H1 (cell line): ENCODE data around the gene TMEM129. TPM values are rescaled to one million over a fixed set of nuclear protein-coding genes. Genes with fewer than 3 reads are reported as not detected.

ENCODE experiments used
- CTCF ChIA-PET: fragments of 300-600 bp; sonication (Branson Sonifier 250); formaldehyde crosslinking; loops from one replicate; lab custom pipeline; 2021; ENCODE audit not compliant: partially characterized antibody; lab: Charles Lee
- POLR2A ChIA-PET: fragments of 300-600 bp; sonication (Branson Sonifier 250); formaldehyde crosslinking; loops from one replicate; lab custom pipeline; 2021; ENCODE audit warnings: inconsistent platforms; ENCODE audit not compliant: partially characterized antibody; lab: Charles Lee
- DNase-seq, 2 experiments: peaks; one replicate each; pipeline versions ENCODE4 v3.0.0 to v3.0.0-alpha.2; 2010 to 2022; ENCODE audit warnings: low spot score in 2 of 2, low read depth in 1 of 2, mixed read lengths in 1 of 2
- FAIRE-seq: peaks from 2 replicates; lab custom pipeline; 2011; peaks lifted over from hg19 to GRCh38; lab: Jason Lieb, UNC
- H2AFZ ChIP-seq: 2 replicates; pipeline ENCODE4 v1.8.1; 2012; ENCODE audit warnings: low read length, inconsistent platforms
- H2AK5ac ChIP-seq: 2 replicates; pipeline ENCODE4 v1.6.1; 2013; ENCODE audit warnings: low read depth, low read length
- H2BK120ac ChIP-seq: replicated peaks from 2 replicates; pipeline ENCODE3; 2013; ENCODE audit warnings: low read depth, low read length, inconsistent platforms
- H2BK12ac ChIP-seq: 2 replicates; pipeline ENCODE4 v1.6.1; 2013; ENCODE audit warnings: low read depth, low read length
- H2BK15ac ChIP-seq: 2 replicates; pipeline ENCODE4 v1.6.1; 2013; ENCODE audit warnings: low read length
- H2BK20ac ChIP-seq: 2 replicates; pipeline ENCODE4 v1.6.1; 2013; ENCODE audit warnings: low read length
- H2BK5ac ChIP-seq: 2 replicates; pipeline ENCODE4 v1.6.1; 2013; ENCODE audit warnings: low read depth, low read length
- H3K14ac ChIP-seq: 2 replicates; pipeline ENCODE4 v1.6.1; 2013; ENCODE audit warnings: inconsistent platforms; ENCODE audit not compliant: insufficient read length
- H3K18ac ChIP-seq: 2 replicates; pipeline ENCODE4 v1.6.1; 2013; ENCODE audit warnings: low read length; ENCODE audit errors: extremely low read depth
- H3K23ac ChIP-seq: 2 replicates; pipeline ENCODE4 v1.6.1; 2013; ENCODE audit warnings: inconsistent platforms; ENCODE audit not compliant: insufficient read length
- H3K23me2 ChIP-seq: 2 replicates; pipeline ENCODE4 v1.6.1; 2013; ENCODE audit warnings: low read depth, low read length
- H3K27ac ChIP-seq: 2 replicates; pipeline ENCODE4 v1.6.1; 2011; ENCODE audit warnings: low read depth, low read length, inconsistent platforms
- H3K27me3 ChIP-seq, 4 experiments: replicated peaks in 1 of 4; 1 replicate in 1 of 4; 2 replicates in 3 of 4; pipeline versions ENCODE4 v1.6.1 to v1.8.1; 2011 to 2013; ENCODE audit warnings: low read length in 3 of 4, mild to moderate bottlenecking in 3 of 4, inconsistent platforms in 2 of 4, mixed read lengths in 2 of 4, moderate library complexity in 1 of 4; ENCODE audit not compliant: control insufficient read depth in 3 of 4, insufficient read depth in 3 of 4; ENCODE audit errors: extremely low read depth in 1 of 4
- H3K36me3 ChIP-seq, 4 experiments: 2 replicates each; pipeline versions ENCODE4 v1.6.1 to v1.8.1; 2011 to 2013; ENCODE audit warnings: mild to moderate bottlenecking in 4 of 4, low read length in 3 of 4, moderate library complexity in 2 of 4, control low read depth in 1 of 4, inconsistent platforms in 1 of 4; ENCODE audit not compliant: insufficient read depth in 4 of 4, control insufficient read depth in 2 of 4
- H3K4ac ChIP-seq: replicated peaks from 2 replicates; pipeline ENCODE3; 2013; ENCODE audit warnings: low read length, low read depth, mixed read lengths, inconsistent platforms; ENCODE audit not compliant: insufficient read length
- H3K4me1 ChIP-seq, 4 experiments: replicated peaks in 1 of 4; 1 replicate in 1 of 4; 2 replicates in 3 of 4; pipeline versions ENCODE4 v1.6.1 to v1.8.1; 2011 to 2013; ENCODE audit warnings: low read length in 3 of 4, inconsistent platforms in 2 of 4, mixed read lengths in 1 of 4; ENCODE audit not compliant: insufficient read depth in 4 of 4, control insufficient read depth in 3 of 4
- H3K4me2 ChIP-seq, 2 experiments: 2 replicates each; pipeline versions ENCODE4 v1.6.1 to v1.8.1; 2011 to 2013; ENCODE audit warnings: low read depth in 2 of 2, low read length in 2 of 2, control low read depth in 1 of 2, inconsistent platforms in 1 of 2, mild to moderate bottlenecking in 1 of 2; ENCODE audit not compliant: insufficient read depth in 1 of 2
- H3K4me3 ChIP-seq, 4 experiments: fragments of 200-600, 300-600 bp in 1 of 4; sonication (generic), shearing (Covaris generic), sonication (Bioruptor Twin) in 1 of 4; 2 replicates each; pipeline versions ENCODE4 v1.5.1 to v1.8.1; 2011 to 2016; ENCODE audit warnings: low read length in 4 of 4, low read depth in 3 of 4, control low read depth in 2 of 4, inconsistent platforms in 2 of 4, mild to moderate bottlenecking in 2 of 4, mixed read lengths in 1 of 4, moderate library complexity in 1 of 4; ENCODE audit not compliant: insufficient read depth in 2 of 4; ENCODE audit errors: extremely low read depth in 1 of 4
- H3K56ac ChIP-seq: replicated peaks from 2 replicates; pipeline ENCODE3; 2013; ENCODE audit warnings: low read depth, mild to moderate bottlenecking, mixed read lengths, low read length, inconsistent platforms; ENCODE audit not compliant: insufficient read length
- H3K79me1 ChIP-seq: 2 replicates; pipeline ENCODE4 v1.6.1; 2013; ENCODE audit warnings: low read depth, low read length, control low read depth
- H3K79me2 ChIP-seq, 2 experiments: 2 replicates each; pipeline versions ENCODE4 v1.6.1 to v1.8.1; 2012 to 2013; ENCODE audit warnings: low read length in 2 of 2, mild to moderate bottlenecking in 2 of 2, inconsistent platforms in 1 of 2; ENCODE audit not compliant: insufficient read depth in 2 of 2, control insufficient read depth in 1 of 2
- H3K9ac ChIP-seq, 4 experiments: replicated peaks in 1 of 4; 1 replicate in 1 of 4; 2 replicates in 3 of 4; pipeline versions ENCODE4 v1.6.1 to v1.8.1; 2011 to 2013; ENCODE audit warnings: low read depth in 3 of 4, low read length in 3 of 4, control low read depth in 2 of 4, mild to moderate bottlenecking in 2 of 4, moderate library complexity in 2 of 4, inconsistent platforms in 1 of 4; ENCODE audit errors: extremely low read depth in 1 of 4
- H3K9me3 ChIP-seq, 2 experiments: 2 replicates each; pipeline versions ENCODE4 v1.6.1 to v1.8.1; 2012 to 2013; ENCODE audit warnings: mild to moderate bottlenecking in 2 of 2, moderate library complexity in 2 of 2, control low read depth in 1 of 2, inconsistent platforms in 1 of 2, low read depth in 1 of 2, low read length in 1 of 2, mixed read lengths in 1 of 2; ENCODE audit not compliant: insufficient read depth in 2 of 2
- H4K20me1 ChIP-seq, 2 experiments: replicated peaks in 1 of 2; 2 replicates each; pipeline versions ENCODE3 to v1.8.1; 2011 to 2013; ENCODE audit warnings: inconsistent platforms in 2 of 2, low read length in 2 of 2, mild to moderate bottlenecking in 1 of 2; ENCODE audit not compliant: insufficient read depth in 2 of 2, control insufficient read depth in 1 of 2
- H4K5ac ChIP-seq: 2 replicates; pipeline ENCODE4 v1.6.1; 2013; ENCODE audit warnings: low read length, low read depth, mixed read lengths, inconsistent platforms; ENCODE audit not compliant: insufficient read length
- H4K8ac ChIP-seq: 2 replicates; pipeline ENCODE4 v1.8.0; 2013; ENCODE audit warnings: mild to moderate bottlenecking, moderate library complexity, low read length, inconsistent platforms; ENCODE audit not compliant: insufficient read depth; ENCODE audit errors: extremely low read depth
- H4K91ac ChIP-seq: replicated peaks from 2 replicates; pipeline ENCODE3; 2013; ENCODE audit warnings: low read length, mixed read lengths, inconsistent platforms; ENCODE audit not compliant: insufficient read length
- CBX5 ChIP-seq: fragments of 300-800, 300-1000 bp; sonication (generic); IDR thresholded peaks from 2 replicates; pipeline ENCODE4 v1.7.1; 2016; ENCODE audit warnings: antibody characterized with exemption, low read length, low read depth
- CREB1 ChIP-seq: IDR thresholded peaks from 2 replicates; pipeline ENCODE4 v1.6.1; 2012; ENCODE audit warnings: inconsistent platforms
- EZH2 ChIP-seq: fragments of 200-600 bp; sonication (generic); IDR thresholded peaks from 2 replicates; pipeline ENCODE4 v1.7.1; 2012; ENCODE audit warnings: low read depth, mild to moderate bottlenecking, moderate library complexity, low read length, inconsistent platforms; ENCODE audit not compliant: severe bottlenecking
- GABPA ChIP-seq: IDR thresholded peaks from 2 replicates; pipeline ENCODE4 v1.6.1; 2011; ENCODE audit warnings: mild to moderate bottlenecking, low read length, moderate library complexity, borderline replicate concordance; ENCODE audit not compliant: insufficient read depth
- HDAC6 ChIP-seq: IDR thresholded peaks from one replicate; pipeline ENCODE4 v1.7.1; 2012; ENCODE audit warnings: low read depth, mild to moderate bottlenecking, inconsistent platforms, low read length, moderate library complexity
- JUN ChIP-seq: IDR thresholded peaks from 2 replicates; pipeline ENCODE4 v1.6.1; 2011; ENCODE audit warnings: low read depth, mild to moderate bottlenecking, improper control_type of control experiment, low read length
- JUND ChIP-seq: IDR thresholded peaks from 2 replicates; pipeline ENCODE4 v1.6.1; 2011; ENCODE audit warnings: mild to moderate bottlenecking, improper control_type of control experiment, low read length
- RBBP5 ChIP-seq: IDR thresholded peaks from 2 replicates; pipeline ENCODE4 v1.7.1; 2012; ENCODE audit warnings: low read depth, mild to moderate bottlenecking, inconsistent platforms, low read length, moderate library complexity, borderline replicate concordance
- SAP30 ChIP-seq: fragments of 300-600 bp; sonication (generic); IDR thresholded peaks from 2 replicates; pipeline ENCODE4 v1.7.1; 2012; ENCODE audit warnings: low read length, moderate library complexity, mild to moderate bottlenecking, inconsistent platforms; ENCODE audit not compliant: insufficient read depth, insufficient replicate concordance
- SP2 ChIP-seq: IDR thresholded peaks from 2 replicates; pipeline ENCODE4 v1.6.1; 2012; ENCODE audit warnings: mild to moderate bottlenecking, low read length, inconsistent platforms
- SUZ12 ChIP-seq: fragments of 200-600 bp; sonication (generic); IDR thresholded peaks from 2 replicates; pipeline ENCODE4 v1.6.1; 2012; ENCODE audit warnings: mild to moderate bottlenecking, inconsistent platforms, low read length, moderate library complexity, mixed read lengths
- TAF7 ChIP-seq: optimal IDR thresholded peaks from 2 replicates; pipeline ENCODE3; 2011; ENCODE audit warnings: low read depth, mild to moderate bottlenecking, inconsistent platforms, low read length, moderate library complexity, borderline replicate concordance
- USF2 ChIP-seq: IDR thresholded peaks from 2 replicates; pipeline ENCODE4 v1.6.1; 2011; ENCODE audit warnings: low read length, improper control_type of control experiment
- WGBS, 2 experiments: shearing (Covaris generic) in 1 of 2; methylation state at CpG; one replicate each; pipeline versions ENCODE4 v1.1.6 to v1.1.7; 2013 to 2015; ENCODE audit warnings: low lambda C conversion rate in 2 of 2, mixed read lengths in 2 of 2, inconsistent platforms in 1 of 2, low coverage in 1 of 2, missing lambda C conversion rate in 1 of 2; ENCODE audit not compliant: insufficient replicate concordance in 2 of 2, insufficient coverage in 1 of 2, insufficient read length in 1 of 2; ENCODE audit errors: extremely low coverage in 1 of 2, missing lambda C conversion rate in 1 of 2; 5-methylcytosine and 5-hydroxymethylcytosine counted together
- polyA plus RNA-seq, 7 experiments: library from polyadenylated mRNA; depleted of rRNA in 3 of 7; stranded (reverse) in 5 of 7; unstranded in 2 of 7; fragments of >200 nt in 5 of 7; fragments of 200-250 nt in 2 of 7; gene quantifications; 1 replicate in 5 of 7; 2 replicates in 1 of 7; 4 replicates in 1 of 7; pipeline versions ENCODE4 v1.2.1 to v1.2.3, GENCODE V29; 2011 to 2013; ENCODE audit warnings: missing spikeins in 2 of 7, mixed read lengths in 2 of 7
- total RNA-seq: library from RNA; stranded (reverse); fragmentation: NEBNext Ultra II Directional; extraction: Animal tissue kit (Norgen Biotek cat#: 25700); gene quantifications from 2 replicates; pipeline ENCODE4 v1.2.1, GENCODE V29; 2021

The TMEM129 gene
- total and polyA plus RNA-seq, 2 of the 8 experiments (the other 6 are each of a cell fraction or from before 2014, with no cell fraction given) = 31.5 to 58.7 TPM

GRCh38 chr4:1745165-1745564 is 24.0 kb upstream of the TMEM129 start:
- DNase-seq (no peak), FAIRE-seq (no peak)
- H3K36me3 ChIP-seq = peaks cover 18 to 44% (median 37%) of the 10 kb centered on the region in 4 experiments
- POLR2A ChIA-PET = interaction anchor here (1.1 to 5.6 kb wide), 15 partner anchors 9 to 431 kb away, joined by 3 to 38 read pairs (median 5); partner anchors contain the start of genes FGFR3, TACC3 and TMEM129
- H3K9me3 ChIP-seq = no peaks in the 10 kb centered on the region
- no peak overlapping the region for H3K14ac ChIP-seq
- H2BK15ac ChIP-seq = no peak overlapping the region
- H3K27ac ChIP-seq = no peak overlapping the region
- no peak overlapping the region for H2AFZ ChIP-seq
- no peaks in the 10 kb centered on the region for H3K79me1 ChIP-seq
- no peak overlapping the region for H4K91ac ChIP-seq
- no peaks in the 10 kb centered on the region for H3K79me2 ChIP-seq
- H3K18ac ChIP-seq = no peak overlapping the region
- no peak overlapping the region for H3K4me2 ChIP-seq
- no peak overlapping the region for H2BK120ac ChIP-seq
- no peak overlapping the region for H4K5ac ChIP-seq
- peaks cover 0 to 4% (median 0%) of the 10 kb centered on the region in 4 experiments; a peak in 2 of 7 replicates for H3K27me3 ChIP-seq
- no peak overlapping the region for H2AK5ac ChIP-seq
- H3K56ac ChIP-seq = no peak overlapping the region
- H3K9ac ChIP-seq = no peak overlapping the region
- no peak overlapping the region for H4K8ac ChIP-seq
- CTCF ChIA-PET = interaction anchor here (0.6 to 52.9 kb wide), 19 partner anchors 8 to 443 kb away, joined by 3 to 2507 read pairs (median 5); partner anchors contain the start of gene FGFR3
- no peak overlapping the region for H2BK12ac ChIP-seq
- H3K23me2 ChIP-seq = no peaks in the 10 kb centered on the region
- H3K4ac ChIP-seq = no peak overlapping the region
- no peak overlapping the region for H3K23ac ChIP-seq
- H3K4me3 ChIP-seq = no peak overlapping the region
- H3K4me1 ChIP-seq = peaks cover 0 to 8% (median 5%) of the 10 kb centered on the region in 4 experiments; a peak in 6 of 7 replicates
- no peak overlapping the region for H2BK20ac ChIP-seq
- 94% methylated on average over 11 of the region's 13 CpGs; no CpG with 5 or more reads in 1 of the 2 experiments for WGBS, 2 experiments
- no peak overlapping the region for H2BK5ac ChIP-seq
- H4K20me1 ChIP-seq = peaks cover 6 to 7% of the 10 kb centered on the region in 2 experiments
- no peak for TF ChIP-seq USF2
- TF ChIP-seq TAF7 = no peak
- TF ChIP-seq HDAC6 = no peak
- no peak for TF ChIP-seq SP2
- no peak for TF ChIP-seq JUN
- no peak for TF ChIP-seq CREB1
- TF ChIP-seq CBX5 = no peak
- TF ChIP-seq JUND = no peak
- no peak for TF ChIP-seq SUZ12
- no peak for TF ChIP-seq EZH2
- TF ChIP-seq GABPA = no peak
- no peak for TF ChIP-seq RBBP5
- no peak for TF ChIP-seq SAP30
